Colonic mucosa (tissue), 4 donors: ENCODE measurements around the gene TIMM10. TPM values are rescaled to one million over a fixed set of nuclear protein-coding genes. Genes with fewer than 3 reads are reported as not detected.

Experiments used
- DNase-seq: peaks from one replicate; pipeline ENCODE4 v3.0.0-alpha.2; 2020
- H3K27ac ChIP-seq: fragments of 200-600 bp; one replicate; pipeline ENCODE4 v1.8.0; 2021
- H3K27me3 ChIP-seq: fragments of 200-600 bp; one replicate; pipeline ENCODE4 v1.8.0; 2021
- H3K36me3 ChIP-seq: fragments of 200-600 bp; one replicate; pipeline ENCODE4 v1.8.0; 2021
- H3K4me1 ChIP-seq: fragments of 200-600 bp; one replicate; pipeline ENCODE4 v1.8.0; 2021; ENCODE audit warnings: mild to moderate bottlenecking
- H3K4me3 ChIP-seq: fragments of 200-600 bp; one replicate; pipeline ENCODE4 v1.8.0; 2021
- H3K9ac ChIP-seq, 2 donors: one replicate each; pipeline ENCODE4 v1.7.0; 2013; ENCODE audit warnings: control low read depth in 2 of 2, low read depth in 2 of 2, low read length in 2 of 2
- H3K9me3 ChIP-seq: fragments of 200-600 bp; one replicate; pipeline ENCODE4 v1.8.0; 2021
- intact Hi-C: fragments of 100-400 bp; cut with DNase I; formaldehyde crosslinking; loops from one replicate; pipeline ENCODE4 v1.14.1; 2022
- total RNA-seq, 2 donors: library from RNA; stranded (reverse); fragmentation: NEBNext Ultra II Directional in 1 of 2; extraction: Animal tissue kit (Norgen Biotek cat#: 25700) in 1 of 2; gene quantifications; one replicate each; pipeline ENCODE4 v1.2.1, GENCODE V29; 2021
- TF ChIP-seq, protein P1 (sequence below): fragments of 200-600 bp; IDR thresholded peaks from one replicate; pipeline ENCODE4 v1.8.0; 2022; ENCODE audit warnings: antibody characterized with exemption, mild to moderate bottlenecking
- donor health status: healthy.
- donor health status: DM: no; HTN: no; CAD: no.
- donor health status: DM: no; HTN: no; CAD: no.

TIMM10 gene
- total RNA-seq, 2 donors from 2014 or later = 54.8 to 67.1 TPM

GRCh38 chr11:57511741-57512430 is 18.7 kb downstream of the TIMM10 start:
- Histone ChIP-seq H3K9me3 (no peaks in the 10 kb centered on the region), H3K27me3 (no peaks in the 10 kb centered on the region), H3K4me1 (peaks cover 4% of the 10 kb centered on the region), H3K27ac (no peak overlapping the region), H3K9ac (no peak overlapping the region), H3K4me3 (no peak overlapping the region), H3K36me3 (no peaks in the 10 kb centered on the region)
- TF ChIP-seq, protein P1, sequence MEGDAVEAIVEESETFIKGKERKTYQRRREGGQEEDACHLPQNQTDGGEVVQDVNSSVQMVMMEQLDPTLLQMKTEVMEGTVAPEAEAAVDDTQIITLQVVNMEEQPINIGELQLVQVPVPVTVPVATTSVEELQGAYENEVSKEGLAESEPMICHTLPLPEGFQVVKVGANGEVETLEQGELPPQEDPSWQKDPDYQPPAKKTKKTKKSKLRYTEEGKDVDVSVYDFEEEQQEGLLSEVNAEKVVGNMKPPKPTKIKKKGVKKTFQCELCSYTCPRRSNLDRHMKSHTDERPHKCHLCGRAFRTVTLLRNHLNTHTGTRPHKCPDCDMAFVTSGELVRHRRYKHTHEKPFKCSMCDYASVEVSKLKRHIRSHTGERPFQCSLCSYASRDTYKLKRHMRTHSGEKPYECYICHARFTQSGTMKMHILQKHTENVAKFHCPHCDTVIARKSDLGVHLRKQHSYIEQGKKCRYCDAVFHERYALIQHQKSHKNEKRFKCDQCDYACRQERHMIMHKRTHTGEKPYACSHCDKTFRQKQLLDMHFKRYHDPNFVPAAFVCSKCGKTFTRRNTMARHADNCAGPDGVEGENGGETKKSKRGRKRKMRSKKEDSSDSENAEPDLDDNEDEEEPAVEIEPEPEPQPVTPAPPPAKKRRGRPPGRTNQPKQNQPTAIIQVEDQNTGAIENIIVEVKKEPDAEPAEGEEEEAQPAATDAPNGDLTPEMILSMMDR = no peak
- DNase-seq = no peak
- intact Hi-C loops = no loop called here

DNA sequence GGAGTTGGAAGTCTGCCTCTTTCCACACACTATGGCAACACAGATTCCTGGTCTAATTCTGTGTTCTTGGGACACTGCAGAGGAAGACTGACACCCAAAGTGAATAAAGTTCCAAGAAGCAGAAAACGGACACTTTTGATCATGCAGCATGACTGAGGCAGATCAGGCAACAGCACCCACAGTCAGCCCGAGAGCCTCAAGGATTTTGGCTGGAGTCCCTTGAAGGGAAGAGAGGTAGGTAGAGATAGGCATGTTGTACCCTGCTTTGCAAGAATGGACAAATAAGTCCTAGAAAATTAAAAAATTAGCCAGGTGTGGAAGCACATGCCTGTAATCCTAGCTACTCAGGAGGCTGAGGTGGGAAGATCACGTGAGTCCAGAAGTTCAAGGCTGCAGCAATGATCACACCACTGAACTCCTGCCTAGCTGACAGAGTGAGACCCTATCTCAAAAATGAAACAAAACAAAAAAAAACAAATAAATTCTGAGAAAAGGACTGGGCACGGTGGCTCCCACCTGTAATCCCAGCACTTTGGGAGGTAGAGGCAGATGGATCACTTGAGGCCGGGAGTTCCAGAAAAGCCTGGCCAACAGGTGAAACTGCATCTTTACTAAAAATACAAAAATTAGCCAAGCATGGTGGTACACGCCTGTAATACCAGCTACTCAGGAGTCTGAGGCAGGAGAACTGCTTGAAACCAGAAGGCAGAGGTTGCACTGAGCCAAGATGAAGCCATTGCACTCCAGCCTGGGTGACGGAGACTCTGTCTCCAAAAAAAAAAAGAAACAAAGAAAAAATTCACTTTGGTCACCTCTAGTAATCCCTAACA is 22.0 kb downstream of the TIMM10 start:
- Histone ChIP-seq H3K9ac (no peak overlapping the region), H3K4me3 (no peak overlapping the region), H3K27ac (no peak overlapping the region), H3K36me3 (no peaks in the 10 kb centered on the region), H3K27me3 (no peaks in the 10 kb centered on the region), H3K9me3 (no peaks in the 10 kb centered on the region), H3K4me1 (no peaks in the 10 kb centered on the region)
- TF ChIP-seq, protein P1 = no peak
- no peak for DNase-seq
- intact Hi-C loops = no loop called here

- no peaks in the 10 kb centered on the region for H3K27me3 ChIP-seq
- H3K4me1 ChIP-seq = no peaks in the 10 kb centered on the region
- no peak overlapping the region for H3K4me3 ChIP-seq
- no peaks in the 10 kb centered on the region for H3K9me3 ChIP-seq
- TF ChIP-seq, protein P1 = no peak
- no peak for DNase-seq
- intact Hi-C loops = no loop called here
- no peak overlapping the region for H3K27ac ChIP-seq
- H3K9ac ChIP-seq = no peak overlapping the region
- H3K36me3 ChIP-seq = no peaks in the 10 kb centered on the region
Measured at GRCh38 chr11:57506522-57506921, 24.0 kb downstream of the TIMM10 start.

- Histone ChIP-seq H3K4me3 (no peak overlapping the region), H3K27ac (no peak overlapping the region), H3K4me1 (peaks cover 5% of the 10 kb centered on the region), H3K36me3 (no peaks in the 10 kb centered on the region), H3K9me3 (no peaks in the 10 kb centered on the region), H3K27me3 (no peaks in the 10 kb centered on the region), H3K9ac (no peak overlapping the region)
- no peak for DNase-seq
- intact Hi-C loops = no loop called here
- TF ChIP-seq, protein P1 = no peak
Measured at GRCh38 chr11:57504511-57504910, 26.0 kb downstream of the TIMM10 start.

DNA sequence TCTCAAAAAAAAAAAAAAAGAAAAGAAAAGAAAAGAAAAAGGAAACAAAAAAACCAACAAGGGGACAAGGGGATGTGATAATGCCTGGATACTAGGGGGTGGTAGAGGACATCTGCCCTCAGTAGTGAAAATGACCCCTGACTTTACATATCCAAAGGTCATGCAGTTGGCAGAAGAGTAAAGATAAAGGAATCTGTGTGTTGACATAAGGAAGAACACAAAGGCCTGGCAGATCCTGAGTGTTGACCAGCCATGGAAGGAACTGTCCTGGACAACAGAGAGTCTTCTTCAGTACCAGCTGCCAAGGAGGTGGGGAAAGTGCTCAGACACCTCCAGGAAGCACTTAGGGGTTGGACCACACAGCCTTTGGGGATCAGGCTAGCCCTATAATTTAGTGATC is 27.7 kb downstream of the TIMM10 start:
- H3K27me3 ChIP-seq = no peaks in the 10 kb centered on the region
- no peak overlapping the region for H3K4me3 ChIP-seq
- intact Hi-C loops = no loop called here
- TF ChIP-seq, protein P1 = no peak
- no peak overlapping the region for H3K27ac ChIP-seq
- H3K9me3 ChIP-seq = no peaks in the 10 kb centered on the region
- H3K4me1 ChIP-seq = peaks cover 5% of the 10 kb centered on the region
- DNase-seq = no peak
- H3K36me3 ChIP-seq = no peaks in the 10 kb centered on the region
- H3K9ac ChIP-seq = no peak overlapping the region
